ENCODE data around the gene PRSS48. TPM values are rescaled to one million over a fixed set of nuclear protein-coding genes. Genes with fewer than 3 reads are reported as not detected.

Gene PRSS48
- total and polyA plus RNA-seq, 10 of the 15 experiments (the other 5 are each of a cell fraction or from before 2014, with no cell fraction given): not detected

DNA sequence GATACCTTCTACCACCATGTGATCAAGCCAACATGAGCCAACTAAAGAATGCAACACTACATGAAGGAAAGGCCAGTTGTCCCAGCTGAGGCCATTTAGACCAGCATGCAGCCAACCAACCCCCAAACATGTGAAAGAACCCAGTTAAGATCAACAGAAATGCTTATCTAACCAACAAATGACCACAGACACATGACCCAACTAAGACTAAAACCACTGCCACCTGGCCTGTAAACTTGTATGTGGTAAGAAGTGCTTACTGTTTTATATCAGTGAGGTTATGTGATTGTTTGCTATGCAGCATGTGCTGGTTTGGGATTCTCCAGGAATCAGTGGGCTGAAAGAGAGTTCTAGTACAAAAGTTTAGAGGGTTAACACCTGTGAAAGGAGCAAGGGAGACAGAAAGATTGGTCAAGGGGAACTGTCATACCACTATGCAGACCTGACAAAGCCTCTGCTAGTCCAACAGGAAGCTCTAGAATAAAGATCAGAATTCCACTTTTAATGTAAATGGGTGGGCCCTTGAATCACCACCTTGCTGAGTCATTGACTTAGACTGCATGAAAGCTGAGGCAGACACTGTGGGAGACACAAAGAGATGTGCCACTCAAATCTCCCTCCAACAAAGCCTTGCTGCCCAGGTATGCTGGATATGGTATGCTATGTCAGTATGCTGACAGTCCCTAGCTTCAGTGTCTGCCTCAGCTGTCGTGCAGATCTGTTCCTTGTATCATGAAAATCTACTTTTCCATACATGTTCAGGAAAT, 54.5 kb downstream of the PRSS48 start:
- H3K4me2 ChIP-seq (ENCODE audit: control insufficient read depth, insufficient read depth): no peak overlapping the region
- RAD21 ChIA-PET (ENCODE audit: unreplicated experiment): no interaction called here
- no peaks in the 10 kb centered on the region for H3K79me2 ChIP-seq (ENCODE audit: control insufficient read depth, insufficient read depth, low read length)
- no peak for FAIRE-seq
- no peaks in the 10 kb centered on the region for H3K9me3 ChIP-seq (replicated peaks; ENCODE audit: control insufficient read depth, insufficient read depth, low read length)
- POLR2A ChIA-PET: no interaction called here
- CTCF ChIA-PET: no interaction called here
- 0 out of 4 replicates have a peak, but pooled peaks cover 0 to 3% of the 10 kb centered on the region in 2 experiments for H3K27me3 ChIP-seq (replicated peaks in 1 of 2; ENCODE audit: control insufficient read depth in 2 of 2, insufficient read depth in 2 of 2, low read length in 1 of 2)
- H2AFZ ChIP-seq (ENCODE audit: control insufficient read depth, low read depth, low read length): no peak overlapping the region
- no peak for DNase-seq (ENCODE audit: low read depth, low spot score)
- no peak overlapping the region for H3K4me3 ChIP-seq
- no peak overlapping the region for H3K27ac ChIP-seq (ENCODE audit: control insufficient read depth, insufficient read depth)
- no peak for ATAC-seq
- no peaks in the 10 kb centered on the region for H3K36me3 ChIP-seq (ENCODE audit: control insufficient read depth in 2 of 2, insufficient read depth in 2 of 2, low read length in 1 of 2)
- H3K4me1 ChIP-seq (ENCODE audit: control insufficient read depth, insufficient read depth, low read length): no peaks in the 10 kb centered on the region
- in situ Hi-C loops (cut with MboI): no loop called here
- no peaks in the 10 kb centered on the region for H4K20me1 ChIP-seq (ENCODE audit: control insufficient read depth, insufficient read depth)
- intact Hi-C loops (cut with micrococcal nuclease; ENCODE audit: unreplicated experiment): no loop called here
- no peak overlapping the region for H3K9ac ChIP-seq (ENCODE audit: control insufficient read depth, insufficient read depth, low read length)
- TF ChIP-seq ETV6 (conservative IDR thresholded peaks at IDR 0.05 in 1 of 2, IDR thresholded peaks at IDR 0.05 in 1 of 2; ENCODE audit: borderline replicate concordance in 1 of 2, low read depth in 1 of 2) (no peak), SMARCA5 (IDR thresholded peaks at IDR 0.05) (no peak), BCL11A (IDR thresholded peaks at IDR 0.05; ENCODE audit: low read depth, low read length) (no peak), NR2C2 (IDR thresholded peaks at IDR 0.05; ENCODE audit: borderline replicate concordance, control insufficient read depth, insufficient read length, low read depth) (no peak), SREBF1 (IDR thresholded peaks at IDR 0.05; ENCODE audit: low read length) (no peak), HDGF (IDR thresholded peaks at IDR 0.05) (no peak), JUND (IDR thresholded peaks at IDR 0.05; ENCODE audit: low read depth, low read length) (no peak)
- SMC1A ChIA-PET (ENCODE audit: uncharacterized antibody, unreplicated experiment): no interaction called here
- WGBS (ENCODE audit: insufficient coverage, insufficient replicate concordance, low lambda C conversion rate, missing lambda C conversion rate): 0% methylated on average over 1 of the region's 1 CpG
- no TSS peak for BruUV-seq (replicated peaks)

DNA sequence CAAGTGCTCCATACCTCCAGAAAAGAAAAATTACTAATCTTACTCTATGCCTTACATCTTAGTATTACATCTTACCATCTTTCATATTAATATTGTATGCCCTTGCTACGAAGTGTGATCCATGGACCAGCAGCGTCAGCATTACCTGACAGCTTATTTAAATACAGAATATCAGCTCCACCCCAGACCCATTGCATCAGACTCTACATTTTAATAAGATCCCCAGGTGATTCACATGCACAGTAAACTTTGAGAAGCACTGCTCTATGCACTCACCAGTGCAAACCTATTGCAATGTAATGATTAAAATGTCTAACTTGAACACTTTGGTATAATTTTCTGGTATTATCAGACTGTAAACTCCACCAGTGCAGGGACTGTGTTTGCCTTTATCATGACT, 62.5 kb downstream of the PRSS48 start:
- H2AFZ ChIP-seq (ENCODE audit: control insufficient read depth, low read depth, low read length): no peak overlapping the region
- no peak overlapping the region for H3K4me3 ChIP-seq
- H3K27ac ChIP-seq (ENCODE audit: control insufficient read depth, insufficient read depth): no peak overlapping the region
- POLR2A ChIA-PET: no interaction called here
- FAIRE-seq: no peak
- DNase-seq (ENCODE audit: low read depth, low spot score): no peak
- no peak overlapping the region for H3K9ac ChIP-seq (ENCODE audit: control insufficient read depth, insufficient read depth, low read length)
- WGBS (ENCODE audit: insufficient coverage, insufficient replicate concordance, low lambda C conversion rate, missing lambda C conversion rate): 30% methylated on average over 2 of the region's 2 CpGs
- H3K4me2 ChIP-seq (ENCODE audit: control insufficient read depth, insufficient read depth): no peak overlapping the region
- TF ChIP-seq NRF1 (conservative IDR thresholded peaks at IDR 0.05; ENCODE audit: low read depth, low read length) (no peak), TARDBP (IDR thresholded peaks at IDR 0.05; ENCODE audit: borderline replicate concordance) (no peak), PAX5 (IDR thresholded peaks at IDR 0.05; ENCODE audit: borderline replicate concordance, low read depth, low read length) (no peak), IRF4 (IDR thresholded peaks at IDR 0.05; ENCODE audit: low read depth, low read length) (no peak), ZSCAN29 (IDR thresholded peaks at IDR 0.05) (no peak), TCF7 (IDR thresholded peaks at IDR 0.05; ENCODE audit: borderline replicate concordance) (no peak)
- no peaks in the 10 kb centered on the region for H3K9me3 ChIP-seq (replicated peaks; ENCODE audit: control insufficient read depth, insufficient read depth, low read length)
- no peaks in the 10 kb centered on the region; a peak in 1 of 4 replicates for H3K27me3 ChIP-seq (replicated peaks in 1 of 2; ENCODE audit: control insufficient read depth in 2 of 2, insufficient read depth in 2 of 2, low read length in 1 of 2)
- in situ Hi-C loops (cut with MboI) (no loop called here), intact Hi-C loops (cut with micrococcal nuclease; ENCODE audit: unreplicated experiment) (no loop called here)
- CTCF ChIA-PET: no interaction called here
- SMC1A ChIA-PET (ENCODE audit: uncharacterized antibody, unreplicated experiment): no interaction called here
- H3K4me1 ChIP-seq (ENCODE audit: control insufficient read depth, insufficient read depth, low read length): no peaks in the 10 kb centered on the region
- RAD21 ChIA-PET (ENCODE audit: unreplicated experiment): no interaction called here
- no peak for ATAC-seq
- H4K20me1 ChIP-seq (ENCODE audit: control insufficient read depth, insufficient read depth): no peaks in the 10 kb centered on the region
- H3K79me2 ChIP-seq (ENCODE audit: control insufficient read depth, insufficient read depth, low read length): no peaks in the 10 kb centered on the region
- BruUV-seq (replicated peaks): no TSS peak
- H3K36me3 ChIP-seq (ENCODE audit: control insufficient read depth in 2 of 2, insufficient read depth in 2 of 2, low read length in 1 of 2): no peaks in the 10 kb centered on the region

All from GM12878 (cell line).